ENCODE data around the gene ELK1.

- TF ChIP-seq CTCF (IDR thresholded peaks at IDR 0.05) = no peak
- TF ChIP-seq POLR2A (IDR thresholded peaks at IDR 0.05) = no peak
Observed at GRCh38 chrX:47605024-47605423, 45.3 kb downstream of the ELK1 start.

Measured in thyroid gland (tissue), 4 donors.